Fibroblast of skin of abdomen (primary cell): ENCODE data around the gene SVIL.
"Not testable (repeated sequence)": the region's sequence is repeated elsewhere in the genome, so short reads cannot be mapped to it uniquely, and the experiment has no call there.

ENCODE experiments used
- DNase-seq: peaks from one replicate; pipeline ENCODE4 v3.0.0-alpha.2; 2013

The SVIL gene

DNA sequence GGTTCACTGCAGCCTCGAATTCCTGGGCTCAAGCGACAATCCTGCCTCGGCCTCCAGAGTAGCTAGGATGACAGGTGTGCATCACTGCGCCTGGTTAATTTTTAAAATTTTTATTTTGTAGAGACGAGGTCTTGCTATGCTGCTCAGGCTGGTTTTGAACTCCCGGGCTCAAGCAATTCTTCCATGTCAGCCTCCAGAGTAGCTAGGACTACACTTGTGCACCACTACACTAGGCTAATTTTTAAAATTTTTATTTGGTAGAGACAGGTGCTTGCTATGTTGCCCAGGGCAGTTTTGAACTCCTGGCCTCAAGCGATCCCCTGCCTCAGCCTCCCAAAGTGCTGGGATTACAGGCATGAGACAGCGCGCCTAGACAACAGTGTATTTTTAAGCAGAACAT lies 120.5 kb downstream of the SVIL start:
- no peak for DNase-seq

DNA sequence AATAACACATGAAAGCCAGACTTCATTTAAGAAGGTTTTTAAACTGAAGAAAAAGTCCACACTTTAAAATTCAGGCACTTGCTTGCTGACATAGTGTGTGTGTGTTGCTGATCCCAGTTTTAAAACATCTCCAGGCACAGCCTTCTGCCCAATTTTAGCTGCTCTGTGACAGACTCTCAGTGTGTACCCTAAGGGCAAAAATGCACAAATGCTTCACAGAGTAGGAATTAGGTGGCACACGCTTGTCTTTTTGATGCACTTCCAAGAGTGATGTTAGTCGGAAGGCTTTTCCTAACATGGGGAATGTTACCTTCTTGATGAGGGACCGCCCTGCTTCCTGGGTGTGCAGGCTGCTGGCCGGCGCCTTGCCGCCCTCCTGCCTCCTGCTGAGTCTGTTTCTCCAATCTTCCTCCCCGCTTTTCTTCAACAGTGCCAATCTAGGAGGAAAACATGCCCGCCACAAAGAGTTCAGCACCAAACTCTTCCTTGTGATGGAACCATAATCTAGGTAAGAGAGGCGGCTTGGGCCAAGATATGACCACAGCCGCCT lies 122.3 kb downstream of the SVIL start:
- no peak for DNase-seq

DNA sequence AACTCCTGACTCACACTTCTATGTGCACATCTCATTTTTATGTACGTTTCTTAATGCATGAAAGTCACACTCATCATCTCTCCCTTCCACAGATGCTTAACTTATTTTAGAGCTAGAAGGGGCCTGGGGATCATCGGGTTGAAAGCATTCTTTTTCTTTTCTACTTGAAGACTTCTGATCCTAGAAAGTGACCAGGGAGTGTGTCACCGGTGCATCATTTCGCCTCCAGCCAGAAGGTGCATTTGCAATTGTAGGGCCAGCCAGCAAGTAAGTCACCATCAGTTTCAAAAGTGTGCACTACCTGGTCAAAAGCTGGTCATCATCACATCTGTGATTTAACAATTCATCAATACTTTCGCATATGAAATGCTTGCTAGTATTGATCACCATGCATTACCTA lies 123.0 kb downstream of the SVIL start:
- DNase-seq: not testable (repeated sequence)

DNA sequence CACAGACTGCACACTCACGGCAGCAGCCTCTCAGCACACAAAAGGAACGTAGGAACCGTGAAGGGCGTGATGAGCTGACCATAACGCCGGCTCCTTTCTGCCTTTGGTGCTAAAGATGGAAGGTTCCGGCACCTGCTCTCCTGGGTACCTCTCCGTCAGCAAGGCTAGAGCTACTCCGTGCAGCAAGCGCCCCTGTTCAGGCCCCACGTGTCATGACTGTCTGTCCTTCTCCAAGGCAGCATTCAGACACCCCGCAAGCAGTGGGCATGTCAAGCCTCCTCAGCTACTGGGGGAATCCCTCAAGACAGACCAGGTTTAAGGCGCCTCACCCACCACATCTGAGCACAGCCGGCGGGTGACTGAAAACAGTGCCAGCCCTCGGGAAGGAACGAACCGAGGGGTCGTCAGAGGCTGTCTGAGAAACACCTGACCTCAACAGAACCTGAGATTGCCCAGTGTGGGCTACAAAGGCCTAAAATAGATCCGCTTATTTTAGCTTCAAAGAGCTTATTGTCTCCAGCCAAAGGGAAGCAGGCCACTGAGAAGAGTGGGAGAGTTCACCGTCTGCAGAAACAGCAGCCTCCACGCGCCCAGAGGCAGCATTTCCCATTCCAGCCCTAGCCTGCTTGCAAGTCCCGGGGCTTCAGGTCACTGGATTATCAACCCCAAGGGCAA lies 124.2 kb downstream of the SVIL start:
- DNase-seq: not testable (repeated sequence)

DNA sequence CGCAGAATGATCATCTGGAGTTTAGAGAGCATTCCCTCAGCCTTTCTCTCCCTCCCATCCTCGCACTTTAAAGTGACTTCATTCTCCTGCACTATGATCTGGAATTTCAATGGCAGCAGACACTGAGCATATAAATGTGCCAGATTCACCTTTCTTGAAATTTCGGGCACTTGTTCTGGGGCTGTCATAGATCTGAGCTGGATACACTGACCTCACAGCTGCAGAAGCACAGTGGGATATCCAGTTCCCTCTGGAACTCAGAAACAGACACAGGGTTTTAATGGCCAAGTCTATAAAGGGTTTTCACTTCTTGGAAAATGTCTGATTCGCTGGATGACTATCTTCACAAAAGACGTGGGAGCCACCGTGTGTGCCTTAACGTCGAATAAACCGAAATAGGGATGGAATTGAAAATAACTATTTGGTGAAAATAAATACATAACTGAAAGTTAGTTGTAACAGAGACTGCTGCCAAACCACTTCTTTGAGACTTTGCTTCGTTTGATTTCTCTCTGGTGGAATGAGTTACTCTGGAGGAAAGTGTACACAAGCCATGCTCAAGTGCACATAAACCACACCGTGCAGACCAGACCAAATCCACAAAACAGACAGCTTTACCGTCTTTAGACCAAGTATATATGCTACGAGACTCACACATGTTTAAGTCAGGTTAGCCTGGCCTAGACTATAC lies 126.1 kb downstream of the SVIL start:
- DNase-seq: no peak

DNA sequence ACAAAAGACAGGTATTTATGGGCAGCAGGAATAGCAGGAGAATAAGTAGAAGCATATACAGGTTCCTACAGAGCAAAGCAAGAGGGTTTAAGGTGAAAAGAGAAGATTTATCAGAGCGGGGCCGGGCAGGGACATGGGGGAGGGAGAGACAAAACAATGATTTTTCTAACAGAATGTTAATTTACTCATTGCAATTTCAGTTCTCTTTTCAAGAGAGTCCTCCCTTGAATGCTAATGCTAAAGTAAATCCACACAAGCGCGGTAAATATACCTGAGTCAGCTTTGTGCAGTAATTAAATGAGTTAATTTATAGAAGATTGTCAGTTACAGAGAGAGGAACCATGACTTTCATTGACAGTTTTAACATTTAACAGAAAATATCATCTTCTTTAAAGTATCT lies 127.0 kb downstream of the SVIL start:
- not testable (repeated sequence) for DNase-seq

DNA sequence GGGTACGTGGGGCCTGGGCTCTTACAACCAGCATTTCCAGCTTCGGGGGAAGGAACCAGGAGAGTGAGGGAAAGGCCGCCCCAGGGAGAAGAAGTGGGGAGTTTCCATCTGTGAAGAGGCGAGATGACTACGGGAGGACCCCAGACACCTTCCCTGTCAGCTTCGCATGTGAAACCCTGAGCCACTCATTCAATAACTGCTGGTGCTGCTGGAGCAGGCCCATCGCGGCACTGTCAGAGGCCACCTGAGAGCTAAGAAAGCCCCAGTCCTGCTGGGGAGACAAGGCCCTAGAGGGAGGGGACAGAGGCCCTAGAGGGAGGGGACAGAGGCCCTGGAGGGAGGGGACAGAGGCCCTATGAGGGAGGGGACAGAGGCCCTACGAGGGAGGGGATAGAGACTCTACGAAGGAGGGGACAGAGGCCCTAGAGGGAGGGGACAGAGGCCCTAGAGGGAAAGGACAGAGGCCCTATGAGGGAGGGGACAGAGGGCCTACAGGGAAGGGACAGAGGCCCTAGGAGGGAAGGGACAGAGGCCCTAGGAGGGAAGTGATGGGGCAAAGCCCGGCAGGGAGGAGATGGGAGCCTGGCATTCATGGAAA lies 128.3 kb downstream of the SVIL start:
- DNase-seq: not testable (repeated sequence)

DNA sequence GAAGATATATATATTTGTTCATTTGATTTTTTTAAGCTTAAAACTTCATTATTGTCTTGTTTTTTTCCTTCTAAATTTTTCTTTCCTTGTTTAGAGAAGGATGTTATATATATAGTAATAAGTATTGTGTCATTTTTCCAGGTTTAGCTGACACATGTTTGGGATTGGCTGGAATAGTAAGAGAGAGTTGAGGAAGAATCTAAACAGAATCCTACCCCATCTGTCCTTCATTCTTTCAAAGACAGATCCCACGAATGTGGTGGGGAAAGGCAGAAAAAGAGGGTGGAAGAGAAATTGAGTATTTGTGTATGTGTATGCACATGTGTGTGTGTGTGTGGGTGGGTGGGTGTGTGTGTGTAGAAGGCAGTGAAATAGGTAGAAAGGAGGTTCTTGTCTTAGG lies 132.4 kb downstream of the SVIL start:
- no peak for DNase-seq

DNA sequence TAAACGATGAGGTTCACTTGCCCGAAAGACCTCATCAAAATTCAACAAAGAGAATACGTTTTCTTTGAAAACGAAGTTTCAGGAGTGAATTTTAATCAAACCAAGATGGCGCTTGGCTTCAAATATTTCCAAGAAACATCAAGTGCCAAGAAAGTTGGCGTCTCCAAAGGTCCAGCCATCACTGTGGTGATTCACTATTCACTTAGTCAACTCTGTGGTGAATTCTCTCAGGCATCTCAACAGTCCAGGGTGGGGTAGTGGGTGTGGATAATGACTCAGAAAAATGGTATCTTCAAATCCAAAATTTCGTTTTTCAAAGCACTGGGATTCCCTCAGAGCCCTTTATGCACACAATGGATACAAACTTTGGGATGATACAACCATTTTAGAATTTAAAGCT lies 133.1 kb downstream of the SVIL start:
- DNase-seq: peak; percentile 76

DNA sequence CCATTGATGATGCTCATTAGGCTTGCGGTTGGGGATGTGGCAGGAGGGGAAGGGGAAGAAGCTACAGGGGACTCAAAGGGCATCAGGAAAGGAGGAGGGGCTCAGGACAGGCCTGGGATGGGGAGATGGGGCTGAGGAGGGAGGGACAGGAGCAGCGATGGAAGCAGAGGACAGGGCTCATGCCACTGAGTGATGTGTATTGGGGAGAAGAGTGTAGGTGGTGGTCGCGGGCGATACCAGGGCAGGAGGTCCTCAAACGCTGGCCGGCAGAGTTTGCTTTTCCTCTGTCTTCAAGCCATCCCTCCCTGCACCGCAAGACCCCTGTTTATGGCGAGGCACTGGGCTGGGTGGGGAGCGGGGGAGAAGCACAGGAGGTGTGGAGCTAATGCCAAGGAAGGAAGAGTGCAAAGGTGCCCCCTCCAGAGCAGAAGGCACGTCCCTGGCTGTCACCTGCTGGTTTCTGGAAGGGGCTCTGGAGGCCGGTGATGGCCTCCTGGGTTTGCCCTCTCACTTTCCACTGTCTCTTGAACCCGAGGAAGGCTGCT lies 134.7 kb downstream of the SVIL start:
- no peak for DNase-seq

DNA sequence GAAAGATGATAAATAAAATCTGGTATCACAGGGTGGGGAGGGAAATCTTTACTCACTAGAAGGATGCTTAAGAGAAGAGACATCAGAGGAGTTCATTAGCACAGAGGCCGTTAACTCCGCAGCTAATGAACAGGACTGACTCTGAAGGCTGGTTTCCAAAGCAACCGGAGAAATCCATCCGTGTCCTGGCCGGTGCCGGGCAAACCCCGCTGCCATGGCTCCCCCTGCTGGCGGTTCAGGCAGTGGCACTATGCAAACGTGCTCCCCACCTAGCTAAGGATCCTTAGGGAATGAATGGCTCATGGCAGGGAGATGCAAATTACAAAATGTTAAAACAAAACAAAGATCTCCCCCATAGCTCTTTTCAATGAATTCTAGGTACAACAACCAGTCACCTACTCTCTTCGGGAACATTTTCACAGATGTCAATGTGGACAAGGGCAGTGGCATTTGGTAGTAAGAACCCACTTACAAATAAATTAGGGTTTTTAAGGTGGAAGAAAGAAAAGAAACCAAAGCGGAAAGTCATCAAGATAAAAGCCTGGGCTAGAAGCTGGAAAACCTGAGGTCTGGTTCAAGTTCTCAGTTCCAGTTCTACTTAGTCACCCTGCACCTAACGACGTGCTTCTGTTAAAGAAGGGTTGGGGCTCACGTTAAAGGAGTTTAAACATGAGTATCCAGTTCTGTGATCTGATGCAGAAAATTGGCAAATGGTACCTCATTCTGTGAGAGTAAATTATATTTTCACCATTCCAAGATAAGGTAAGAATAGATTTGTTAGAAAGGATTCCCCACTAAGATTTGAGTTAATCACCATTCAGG lies 138.2 kb downstream of the SVIL start:
- peak; percentile 57 for DNase-seq

DNA sequence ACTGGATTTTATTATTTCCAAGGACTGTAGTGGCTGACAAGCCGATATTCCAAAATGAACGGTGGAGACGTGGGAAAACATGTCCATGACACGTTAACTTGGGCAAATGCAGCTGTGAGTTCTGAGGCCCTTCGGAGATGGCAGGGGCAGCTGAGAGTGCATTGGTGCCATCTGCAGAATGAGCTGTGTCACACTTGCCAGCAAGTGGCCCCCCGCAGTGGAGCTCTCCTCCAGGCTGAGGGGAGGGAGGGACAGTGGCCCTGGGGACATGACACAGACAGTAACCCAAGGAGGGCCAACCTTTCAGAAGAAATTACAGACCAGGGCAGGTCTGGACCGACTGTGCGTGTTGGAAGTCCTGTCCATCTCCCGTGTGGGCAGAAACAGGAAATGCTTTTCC lies 139.4 kb downstream of the SVIL start:
- DNase-seq: no peak

DNA sequence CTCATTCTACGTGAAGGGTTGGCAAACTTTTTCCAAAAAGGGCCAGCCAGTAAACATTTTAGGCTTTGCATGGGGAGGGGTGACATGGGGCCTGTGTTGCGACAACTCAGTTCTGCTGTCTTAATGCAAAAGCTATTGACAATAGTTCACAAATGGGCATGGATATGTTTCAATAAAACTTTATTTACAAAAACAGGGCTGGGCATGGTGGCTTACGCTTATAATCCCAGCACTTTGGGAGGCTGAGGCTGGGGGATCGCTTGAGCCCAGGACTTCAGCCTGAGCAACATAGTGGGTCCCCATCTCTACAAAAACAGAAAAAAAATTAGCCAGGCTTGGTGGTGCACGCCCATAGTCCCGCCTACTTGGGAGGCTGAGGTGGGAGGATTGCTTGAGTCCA lies 141.1 kb downstream of the SVIL start:
- no peak for DNase-seq

DNA sequence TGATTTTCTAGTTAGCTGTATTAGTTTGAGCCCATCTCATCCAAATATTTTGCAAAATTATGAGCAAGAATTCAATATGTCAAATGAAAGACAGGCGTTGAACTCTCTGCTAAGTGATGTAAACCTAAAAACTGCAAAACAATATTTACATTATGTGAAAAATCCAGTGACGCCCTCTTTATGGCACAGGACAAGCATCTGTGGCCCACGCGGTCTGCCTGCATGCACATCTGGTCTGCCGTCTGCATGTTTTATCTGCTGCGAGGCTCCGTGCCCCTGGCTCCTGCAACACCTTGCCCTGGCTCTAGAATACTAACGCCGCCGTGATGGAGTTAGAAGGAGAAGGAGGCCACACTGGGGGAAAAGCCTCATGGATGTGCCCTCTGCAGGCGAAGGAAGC lies 142.0 kb downstream of the SVIL start:
- DNase-seq: no peak

DNA sequence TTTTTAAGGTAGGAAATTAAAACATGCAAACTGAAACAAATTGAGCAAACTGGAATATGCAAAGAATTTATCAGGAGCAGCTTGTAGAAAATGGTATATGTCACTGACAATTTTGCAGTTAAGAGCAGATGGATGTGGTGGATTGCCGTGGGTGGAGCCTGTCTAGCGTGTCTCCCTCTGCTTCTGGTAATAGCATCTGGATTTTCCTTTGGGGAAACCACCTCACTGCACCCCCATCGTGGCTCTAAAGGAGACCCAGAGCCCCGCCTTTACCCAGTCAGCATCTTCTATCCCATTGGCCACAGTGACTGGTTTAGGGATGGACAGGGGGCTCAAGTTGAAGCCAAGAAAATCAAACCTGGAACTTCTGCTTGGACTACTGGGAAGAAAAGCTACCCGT lies 142.9 kb downstream of the SVIL start:
- DNase-seq: no peak

DNA sequence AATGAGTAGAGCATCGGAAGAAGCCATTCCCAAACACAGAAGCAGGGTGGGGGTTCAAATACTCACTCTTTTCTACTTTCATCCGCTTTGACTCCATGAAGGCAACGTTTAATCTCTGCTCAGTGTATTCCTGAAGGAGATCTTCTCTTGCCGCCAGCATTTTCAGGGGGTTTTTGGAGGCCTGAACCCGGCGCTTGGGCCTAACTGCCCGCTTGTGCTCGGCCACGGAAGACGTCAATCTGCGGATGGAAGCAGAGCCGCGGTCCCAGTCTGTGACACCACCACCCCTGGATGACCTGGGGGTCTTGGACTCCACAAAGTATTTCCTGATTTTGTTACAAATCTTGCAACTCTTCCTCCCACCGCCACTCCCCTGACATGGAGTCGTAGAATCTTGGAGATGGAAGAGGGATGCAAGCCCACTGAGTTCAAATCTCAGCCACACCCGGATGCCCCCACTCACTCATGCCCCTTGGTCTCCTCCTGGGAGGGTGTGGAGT lies 143.9 kb downstream of the SVIL start:
- DNase-seq: not testable (repeated sequence)

DNA sequence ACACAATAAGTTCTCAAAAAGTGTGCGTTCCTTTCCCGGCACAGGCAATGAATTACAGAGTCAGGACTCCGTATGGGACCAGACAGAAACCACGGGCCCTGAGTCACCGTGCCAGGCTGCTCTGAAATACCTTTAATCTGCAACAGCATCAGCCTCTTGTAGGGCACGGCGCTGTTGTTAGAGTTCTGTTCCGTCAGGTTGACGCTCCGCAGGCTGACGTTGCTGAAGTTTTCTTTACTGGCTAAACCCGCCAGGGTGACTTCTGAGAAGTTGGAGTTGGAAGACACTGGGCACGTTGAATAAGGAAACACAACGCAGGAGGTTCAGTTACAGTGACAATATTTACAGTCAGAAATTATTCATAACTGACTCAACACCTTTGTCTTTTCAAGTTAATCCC lies 146.3 kb downstream of the SVIL start:
- DNase-seq: not testable (repeated sequence)

DNA sequence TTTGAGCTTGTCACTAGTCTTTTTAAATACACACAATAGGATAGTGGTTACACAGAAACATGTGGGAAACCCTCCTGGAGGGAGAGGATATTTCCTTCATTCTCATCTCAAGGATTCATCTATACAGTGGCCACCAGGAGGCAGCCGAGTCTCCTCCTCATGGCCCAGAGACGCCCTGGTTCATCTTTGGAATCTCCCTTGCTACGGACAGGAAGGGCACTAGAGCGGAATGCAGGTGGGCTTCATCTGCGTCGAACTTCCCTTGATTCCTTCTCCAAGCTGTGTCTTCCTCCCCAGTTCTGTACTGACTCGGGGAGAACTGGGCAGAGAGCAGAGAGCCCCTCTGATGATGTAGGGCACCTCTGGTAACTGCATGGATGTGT lies 146.9 kb downstream of the SVIL start:
- not testable (repeated sequence) for DNase-seq

DNA sequence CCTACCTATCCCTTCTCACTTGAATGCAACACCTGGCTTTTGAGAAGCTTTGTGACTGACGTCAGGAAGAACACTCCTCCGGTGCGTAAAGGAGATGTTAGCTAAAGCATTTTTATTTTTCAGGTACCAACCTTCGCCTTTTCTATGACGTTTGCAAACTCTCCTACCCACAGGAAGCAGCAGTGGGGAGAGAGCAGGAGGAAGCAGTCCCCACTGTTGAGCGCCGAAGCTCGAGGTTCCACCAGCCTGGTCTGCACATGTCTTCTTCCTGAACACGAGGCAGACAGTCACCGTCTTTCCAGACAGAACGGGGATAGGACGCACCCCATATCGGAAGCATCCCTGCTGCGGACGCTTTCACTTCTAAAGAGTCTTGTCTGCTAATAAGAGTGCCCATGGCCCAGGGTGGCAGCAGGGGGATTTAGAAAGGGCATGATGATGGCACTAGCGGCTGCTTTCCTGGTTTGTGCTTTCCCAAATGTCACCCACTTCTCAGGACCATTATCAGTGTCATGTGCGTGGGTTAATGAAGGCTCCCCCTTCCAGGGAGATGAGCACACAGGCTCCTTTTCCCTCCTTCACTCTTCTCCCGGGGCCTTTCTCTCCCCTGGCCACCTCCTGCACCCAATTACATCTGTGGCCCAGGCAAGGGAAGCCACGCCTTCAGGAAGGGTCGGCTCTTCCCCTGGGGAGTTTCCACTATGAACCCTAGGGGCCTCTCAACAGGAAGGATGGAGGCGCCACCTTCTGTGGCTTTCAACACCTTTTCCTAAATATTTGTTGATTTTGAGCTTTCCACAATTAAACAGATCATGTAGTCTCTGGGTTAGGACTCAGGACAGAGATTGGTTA lies 147.5 kb downstream of the SVIL start:
- not testable (repeated sequence) for DNase-seq

DNA sequence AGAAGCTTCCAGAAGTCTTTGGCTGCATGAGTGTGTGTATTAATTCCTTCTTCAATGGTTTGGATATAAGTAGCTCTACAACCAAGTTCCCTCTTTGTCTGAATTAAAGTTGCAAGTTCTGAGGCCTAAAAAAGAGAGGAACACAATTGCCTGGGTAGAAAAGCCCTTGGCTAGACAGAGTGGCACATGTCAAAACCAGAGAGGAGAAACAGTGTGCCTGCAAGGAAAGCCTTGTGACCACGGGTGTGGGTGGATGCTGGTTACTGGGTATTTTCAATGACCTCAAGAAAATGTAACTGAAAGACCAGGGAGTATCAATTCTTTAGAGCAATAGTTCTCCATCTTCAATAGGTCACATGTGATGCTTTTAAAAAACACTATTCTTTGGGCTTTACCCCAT lies 148.3 kb downstream of the SVIL start:
- DNase-seq: no peak

DNA sequence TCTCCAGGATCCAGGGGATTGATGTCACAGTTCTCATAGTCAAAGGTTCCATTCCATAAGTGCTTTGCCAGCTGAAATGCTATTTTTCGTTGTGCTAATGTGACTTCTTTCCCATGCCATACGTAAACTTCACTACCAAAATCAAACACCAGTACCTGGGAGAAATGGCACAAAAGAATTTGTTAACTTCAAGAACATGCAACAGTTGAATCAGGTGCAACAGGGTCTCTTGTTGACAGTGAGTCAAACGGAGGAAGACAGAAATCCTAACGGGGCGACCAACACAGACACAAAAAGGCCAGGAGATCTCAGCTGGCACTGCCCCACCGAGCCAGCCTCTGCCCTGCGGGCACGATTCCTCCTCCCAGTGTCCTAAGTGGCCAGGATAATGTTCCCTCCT lies 150.1 kb downstream of the SVIL start:
- not testable (repeated sequence) for DNase-seq
